DND-41 (cell line): ENCODE results near the gene GABARAPL1.

Source experiments
- ATAC-seq: fragments of 200-7000 bp; cut with Tn5 transposase; 3 replicates; pipeline ENCODE4 v1.9.1; 2021; ENCODE audit warnings: low read depth; ENCODE audit not compliant: insufficient read depth
- DNase-seq: peaks from one replicate; pipeline ENCODE4 v3.0.0-alpha.2; 2020
- H2AFZ ChIP-seq: 2 replicates; pipeline ENCODE4 v1.6.0; 2012; ENCODE audit warnings: low read depth, low read length
- H3K27ac ChIP-seq: 2 replicates; pipeline ENCODE4 v1.5.1; 2012; ENCODE audit warnings: low read length, inconsistent platforms
- H3K27me3 ChIP-seq: fragments of 200-600 bp; sonication (generic); 2 replicates; pipeline ENCODE4 v1.6.0; 2012; ENCODE audit warnings: low read length, mild to moderate bottlenecking, inconsistent platforms; ENCODE audit not compliant: insufficient read depth, poor library complexity
- H3K36me3 ChIP-seq: 2 replicates; pipeline ENCODE4 v1.5.1; 2012; ENCODE audit warnings: low read length, inconsistent platforms; ENCODE audit not compliant: insufficient read depth
- H3K4me1 ChIP-seq: 2 replicates; pipeline ENCODE4 v1.5.1; 2012; ENCODE audit warnings: mild to moderate bottlenecking, low read length; ENCODE audit not compliant: insufficient read depth
- H3K4me2 ChIP-seq: 2 replicates; pipeline ENCODE4 v1.6.0; 2012; ENCODE audit warnings: mild to moderate bottlenecking, moderate library complexity, low read length, inconsistent platforms; ENCODE audit not compliant: insufficient read depth
- H3K4me3 ChIP-seq, 2 experiments: fragments of 200-600 bp in 1 of 2; shearing (Covaris generic) in 1 of 2; 2 replicates each; pipeline ENCODE4 v1.5.1; 2012 to 2016; ENCODE audit warnings: inconsistent platforms in 2 of 2, low read length in 2 of 2, mild to moderate bottlenecking in 2 of 2, low read depth in 1 of 2, moderate library complexity in 1 of 2
- H3K79me2 ChIP-seq: 2 replicates; pipeline ENCODE4 v1.6.0; 2012; ENCODE audit warnings: low read length, inconsistent platforms; ENCODE audit not compliant: insufficient read depth
- H3K9ac ChIP-seq: 2 replicates; pipeline ENCODE4 v1.6.0; 2012; ENCODE audit warnings: low read depth, mild to moderate bottlenecking, inconsistent platforms, low read length, moderate library complexity
- H3K9me3 ChIP-seq: 2 replicates; pipeline ENCODE4 v1.5.1; 2012; ENCODE audit warnings: low read length, moderate library complexity, mild to moderate bottlenecking, inconsistent platforms; ENCODE audit not compliant: insufficient read depth, severe bottlenecking
- H4K20me1 ChIP-seq: 2 replicates; pipeline ENCODE4 v1.6.0; 2012; ENCODE audit warnings: low read length; ENCODE audit not compliant: insufficient read depth
- CTCF ChIP-seq: IDR thresholded peaks from 2 replicates; pipeline ENCODE4 v1.5.1; 2012; ENCODE audit warnings: borderline replicate concordance, low read length, moderate library complexity, mild to moderate bottlenecking; ENCODE audit not compliant: poor library complexity, severe bottlenecking; ENCODE audit errors: extremely low read depth
- EZH2 ChIP-seq: IDR thresholded peaks from 3 replicates; pipeline ENCODE4 v1.6.1; 2012; ENCODE audit warnings: borderline replicate concordance, low read depth, mild to moderate bottlenecking, moderate library complexity, low read length, inconsistent platforms; ENCODE audit not compliant: severe bottlenecking

Gene GABARAPL1

GRCh38 chr12:10226086-10226485 lies 13.4 kb downstream of the GABARAPL1 start:
- no peak overlapping the region for H2AFZ ChIP-seq
- no peak for TF ChIP-seq EZH2
- no peak for TF ChIP-seq CTCF
- H3K27ac ChIP-seq = no peak overlapping the region
- H3K4me3 ChIP-seq = no peak overlapping the region
- no peaks in the 10 kb centered on the region for H3K36me3 ChIP-seq
- no peak overlapping the region for H3K9ac ChIP-seq
- no peak overlapping the region for H3K4me2 ChIP-seq
- DNase-seq (no peak), ATAC-seq (no peak)
- no peaks in the 10 kb centered on the region for H3K9me3 ChIP-seq
- H3K4me1 ChIP-seq = no peaks in the 10 kb centered on the region
- no peaks in the 10 kb centered on the region for H3K27me3 ChIP-seq
- H4K20me1 ChIP-seq = no peaks in the 10 kb centered on the region
- H3K79me2 ChIP-seq = no peaks in the 10 kb centered on the region

GRCh38 chr12:10226731-10227130 lies 14.1 kb downstream of the GABARAPL1 start:
- Histone ChIP-seq H4K20me1 (no peaks in the 10 kb centered on the region), H3K27ac (no peak overlapping the region), H3K4me3 (no peak overlapping the region), H3K4me2 (no peak overlapping the region), H3K79me2 (no peaks in the 10 kb centered on the region), H3K36me3 (no peaks in the 10 kb centered on the region), H3K4me1 (no peaks in the 10 kb centered on the region), H2AFZ (no peak overlapping the region), H3K27me3 (no peaks in the 10 kb centered on the region), H3K9ac (no peak overlapping the region), H3K9me3 (no peaks in the 10 kb centered on the region)
- no peak for ATAC-seq
- TF ChIP-seq EZH2 (no peak), CTCF (no peak)
- DNase-seq = no peak

GRCh38 chr12:10227648-10228047 lies 15.0 kb downstream of the GABARAPL1 start:
- Histone ChIP-seq H3K79me2 (no peaks in the 10 kb centered on the region), H3K9me3 (no peaks in the 10 kb centered on the region), H3K4me1 (no peaks in the 10 kb centered on the region), H4K20me1 (no peaks in the 10 kb centered on the region), H3K4me2 (no peak overlapping the region), H3K9ac (no peak overlapping the region), H3K36me3 (no peaks in the 10 kb centered on the region), H3K27ac (no peak overlapping the region), H3K4me3 (no peak overlapping the region), H2AFZ (no peak overlapping the region), H3K27me3 (no peaks in the 10 kb centered on the region)
- DNase-seq = no peak
- no peak for ATAC-seq
- no peak for TF ChIP-seq CTCF
- no peak for TF ChIP-seq EZH2

GRCh38 chr12:10234562-10234961 lies 21.9 kb downstream of the GABARAPL1 start:
- no peak for ATAC-seq
- Histone ChIP-seq H4K20me1 (no peaks in the 10 kb centered on the region), H3K36me3 (no peaks in the 10 kb centered on the region), H3K4me3 (no peak overlapping the region), H3K4me2 (no peak overlapping the region), H2AFZ (no peak overlapping the region), H3K27me3 (no peaks in the 10 kb centered on the region), H3K9me3 (peaks cover 13% of the 10 kb centered on the region), H3K4me1 (no peaks in the 10 kb centered on the region), H3K79me2 (no peaks in the 10 kb centered on the region), H3K9ac (no peak overlapping the region), H3K27ac (no peak overlapping the region)
- DNase-seq = no peak
- TF ChIP-seq EZH2 (no peak), CTCF (no peak)
